GM18858 (cell line): ENCODE data around the gene RHOC.

Source experiments
- ATAC-seq: cut with Tn5 transposase; IDR thresholded peaks from one replicate; pipeline ENCODE4 v1.9.1; 2021; ENCODE audit not compliant: unreplicated experiment

The RHOC gene

DNA sequence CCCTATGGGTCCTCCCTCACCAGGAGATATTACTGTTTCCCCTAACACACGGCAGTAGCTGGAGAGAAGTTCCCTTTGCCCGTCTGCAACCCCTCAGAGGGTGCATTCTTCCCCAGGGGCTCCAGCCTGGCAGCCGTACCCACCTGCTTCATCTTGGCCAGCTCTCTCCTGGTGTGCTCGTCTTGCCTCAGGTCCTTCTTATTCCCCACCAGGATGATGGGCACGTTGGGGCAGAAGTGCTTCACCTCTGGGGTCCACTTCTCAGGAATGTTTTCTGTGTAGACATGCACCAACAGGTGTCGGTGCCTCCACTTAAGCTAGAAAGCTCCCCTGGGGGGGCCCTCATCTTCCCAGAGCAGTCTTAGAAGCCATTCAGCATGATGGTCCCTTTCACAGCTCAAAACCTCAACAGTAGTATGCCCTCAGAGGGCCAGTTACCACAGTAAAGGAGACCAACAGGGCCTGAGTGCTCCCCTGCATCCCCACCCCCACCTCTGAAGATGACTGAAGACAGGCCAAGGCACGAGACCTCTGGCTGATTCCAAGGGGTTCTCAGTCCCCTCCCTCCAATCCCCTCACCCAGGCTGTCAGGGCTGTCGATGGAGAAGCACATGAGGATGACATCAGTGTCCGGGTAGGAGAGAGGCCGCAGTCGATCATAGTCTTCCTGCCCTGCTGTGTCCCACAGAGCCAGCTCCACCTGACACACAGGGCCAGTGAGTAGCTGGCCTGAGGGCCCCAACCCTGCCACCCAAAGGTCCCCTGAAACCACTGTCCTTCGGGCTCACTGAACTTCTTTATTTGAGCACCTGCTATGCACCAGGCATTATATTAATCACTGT, 4.3 kb downstream of the RHOC start:
- ATAC-seq = no peak

DNA sequence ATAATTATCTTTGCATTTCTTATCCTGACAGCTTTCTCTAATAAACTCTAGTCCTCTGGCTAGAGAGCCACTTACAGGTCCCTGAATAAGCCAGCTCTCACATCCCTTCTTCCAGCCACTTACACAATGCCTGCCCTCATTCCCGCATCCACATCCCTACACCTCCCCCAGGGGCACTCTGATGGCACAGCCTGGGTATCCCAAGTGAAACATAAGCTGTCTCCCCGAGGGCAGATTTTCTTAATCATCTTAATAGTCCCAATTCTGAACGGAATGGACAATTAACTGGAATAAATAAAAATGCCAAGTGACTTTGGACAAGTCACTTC, 4.9 kb downstream of the RHOC start:
- no peak for ATAC-seq

DNA sequence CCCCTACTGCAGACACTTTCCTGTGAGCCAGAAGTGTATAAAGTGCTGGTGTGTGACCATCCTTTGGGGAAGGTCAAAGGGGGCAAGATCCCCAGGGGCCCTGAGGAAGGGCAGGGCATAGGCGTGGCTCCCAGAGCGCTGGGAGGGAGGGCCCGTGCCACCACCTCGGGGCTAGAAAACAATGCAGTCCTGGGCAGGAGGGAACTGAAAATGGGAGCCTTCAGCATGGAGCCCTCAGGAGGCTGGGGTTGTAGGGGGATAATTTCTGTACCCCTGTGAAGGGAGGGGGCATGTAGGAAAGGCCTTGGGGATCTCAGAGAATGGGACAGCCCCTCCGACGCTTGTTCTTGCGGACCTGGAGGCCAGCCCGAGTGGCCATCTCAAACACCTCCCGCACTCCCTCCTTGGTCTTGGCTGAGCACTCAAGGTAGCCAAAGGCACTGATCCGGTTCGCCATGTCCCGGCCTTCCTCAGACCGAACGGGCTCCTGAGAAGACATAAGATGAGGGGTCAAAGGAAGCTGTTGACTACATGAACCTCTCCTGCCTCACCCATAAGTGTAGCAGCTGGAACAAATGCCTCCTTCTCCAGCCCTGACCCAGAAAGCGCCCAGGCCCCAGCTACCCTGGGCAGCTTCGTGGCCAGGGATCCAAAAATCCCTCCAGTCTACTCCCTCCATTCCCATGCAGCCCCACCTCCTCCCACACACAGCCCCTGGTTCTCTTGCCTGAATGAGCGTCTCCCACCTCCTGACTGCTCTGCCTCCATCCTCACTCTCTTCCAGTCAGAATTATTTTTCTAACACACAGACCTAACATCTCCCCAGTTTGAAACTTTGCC, 5.5 kb downstream of the RHOC start:
- ATAC-seq = no peak

DNA sequence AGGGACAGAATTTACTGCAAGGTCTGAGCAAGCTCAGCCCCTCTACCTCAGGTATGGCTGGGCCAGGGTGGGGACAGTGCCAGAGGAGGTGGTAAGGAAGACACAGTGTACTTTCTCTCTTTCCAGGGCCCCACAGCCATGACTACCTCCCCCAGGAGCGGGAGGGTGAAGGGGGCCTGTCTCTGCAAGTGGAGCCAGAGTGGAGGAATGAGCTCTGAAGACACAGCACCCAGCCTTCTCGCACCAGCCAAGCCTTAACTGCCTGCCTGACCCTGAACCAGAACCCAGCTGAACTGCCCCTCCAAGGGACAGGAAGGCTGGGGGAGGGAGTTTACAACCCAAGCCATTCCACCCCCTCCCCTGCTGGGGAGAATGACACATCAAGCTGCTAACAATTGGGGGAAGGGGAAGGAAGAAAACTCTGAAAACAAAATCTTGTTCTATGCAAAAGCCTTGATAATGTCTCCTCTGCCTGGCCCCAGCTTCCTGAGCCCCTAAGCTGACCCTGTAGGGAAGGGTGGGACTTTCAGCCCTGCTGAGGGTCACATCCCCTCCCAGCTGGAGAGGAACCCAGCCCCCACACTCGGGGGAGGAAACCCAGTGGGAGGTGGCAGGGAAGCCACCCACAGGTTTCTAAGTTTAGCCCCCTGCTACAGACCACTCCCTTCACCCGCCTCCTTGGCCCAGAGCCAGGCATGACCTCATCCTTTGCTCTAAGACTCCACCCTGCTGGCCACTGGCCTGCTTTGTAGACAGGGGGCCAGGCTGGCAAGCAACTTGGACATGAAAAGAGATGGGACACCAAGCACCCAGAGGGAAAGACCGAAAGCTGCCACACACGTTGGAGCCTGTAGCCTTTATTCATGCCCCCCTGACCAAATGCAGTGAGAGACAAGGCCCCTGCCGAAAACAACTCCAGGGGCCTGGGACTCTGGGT, 6.4 kb downstream of the RHOC start:
- no peak for ATAC-seq

DNA sequence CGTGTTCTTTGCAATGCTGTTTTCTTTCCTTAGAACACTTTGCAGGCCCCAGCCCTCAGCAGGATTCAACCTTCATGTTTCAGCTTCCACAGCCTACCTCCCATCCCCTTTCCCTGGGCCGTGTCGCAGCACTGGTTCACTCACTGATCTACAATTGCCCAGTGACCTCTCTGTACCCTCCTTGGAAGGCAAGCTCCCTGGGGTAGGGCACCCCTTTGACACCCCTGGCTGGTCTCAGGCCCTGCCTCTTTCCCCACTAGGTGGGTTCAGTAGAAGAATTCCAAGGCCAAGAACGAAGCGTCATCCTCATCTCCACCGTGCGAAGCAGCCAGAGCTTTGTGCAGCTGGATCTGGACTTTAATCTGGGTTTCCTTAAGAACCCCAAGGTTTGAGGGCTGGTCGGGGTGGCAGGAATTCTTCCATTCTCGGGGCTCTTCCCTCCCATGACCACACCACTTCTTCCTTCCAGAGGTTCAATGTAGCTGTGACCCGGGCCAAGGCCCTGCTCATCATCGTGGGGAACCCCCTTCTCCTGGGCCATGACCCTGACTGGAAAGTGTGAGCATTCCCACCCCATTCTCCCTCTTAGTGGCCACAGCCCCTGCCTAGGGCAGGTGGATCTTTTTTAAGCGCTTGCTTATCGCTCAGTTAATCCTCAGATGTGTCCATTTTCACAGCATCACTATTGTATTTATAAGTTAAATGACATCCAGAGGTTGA, 7.3 kb downstream of the RHOC start:
- ATAC-seq = no peak

DNA sequence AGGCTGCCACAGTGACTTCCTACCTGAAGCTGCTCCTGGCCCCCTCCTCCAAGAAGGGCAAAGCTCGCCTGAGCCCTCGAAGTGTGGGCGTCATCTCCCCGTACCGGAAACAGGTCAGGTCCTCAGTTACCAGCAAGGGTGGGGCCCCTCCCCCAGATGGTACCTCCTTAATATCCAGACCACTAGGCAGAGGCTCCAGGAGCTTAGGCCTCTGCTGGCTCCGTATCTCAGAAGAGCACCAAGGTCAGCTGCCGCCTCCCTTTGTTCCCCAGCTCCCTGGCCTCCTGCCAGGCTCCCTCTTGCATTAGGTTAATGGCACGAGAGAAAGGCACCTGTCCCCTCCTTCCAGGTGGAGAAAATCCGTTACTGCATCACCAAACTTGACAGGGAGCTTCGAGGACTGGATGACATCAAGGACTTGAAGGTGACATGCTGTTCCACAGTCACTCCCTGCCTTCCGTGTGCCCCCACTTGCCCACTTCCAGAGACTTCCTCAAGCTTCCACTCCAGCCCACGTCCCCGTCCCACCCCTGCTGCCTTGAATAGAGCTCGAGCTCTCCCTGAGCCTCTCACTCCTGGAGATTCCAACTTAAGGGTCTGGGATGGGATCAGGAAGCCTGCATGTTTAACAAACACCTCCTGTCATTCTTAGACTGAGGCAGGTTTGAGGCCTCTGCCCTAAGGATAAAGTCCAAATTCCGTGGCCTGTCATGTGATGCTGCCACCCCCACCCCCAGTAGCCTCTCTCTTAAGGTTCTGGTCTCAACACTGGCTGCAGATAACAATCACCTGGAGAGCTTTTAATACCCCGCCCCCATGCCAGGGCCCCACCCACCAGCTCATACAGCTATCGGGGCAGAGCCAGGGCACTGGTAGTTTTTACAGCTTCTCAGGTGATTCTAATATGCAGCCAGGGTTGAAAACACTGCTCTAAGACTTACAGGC, 8.3 kb downstream of the RHOC start:
- ATAC-seq = no peak

DNA sequence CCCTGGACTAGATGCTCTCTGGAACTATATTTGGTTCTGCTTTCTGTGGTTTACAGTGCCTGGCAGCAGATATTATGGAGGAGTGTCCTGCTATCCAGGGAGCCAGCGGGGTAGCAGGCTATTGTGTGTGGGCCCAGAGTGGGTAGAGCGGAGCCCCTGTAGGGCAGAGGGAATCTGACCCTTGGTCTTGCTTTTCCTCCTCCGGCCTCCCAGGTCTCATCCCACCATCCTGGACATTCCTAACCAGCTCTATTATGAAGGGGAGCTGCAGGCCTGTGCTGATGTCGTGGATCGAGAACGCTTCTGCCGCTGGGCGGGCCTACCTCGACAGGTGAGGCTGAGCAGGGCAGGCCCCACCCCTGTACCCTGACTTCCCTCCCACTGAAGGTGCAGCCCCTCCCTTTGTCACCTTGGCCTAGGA, 9.1 kb downstream of the RHOC start:
- no peak for ATAC-seq

DNA sequence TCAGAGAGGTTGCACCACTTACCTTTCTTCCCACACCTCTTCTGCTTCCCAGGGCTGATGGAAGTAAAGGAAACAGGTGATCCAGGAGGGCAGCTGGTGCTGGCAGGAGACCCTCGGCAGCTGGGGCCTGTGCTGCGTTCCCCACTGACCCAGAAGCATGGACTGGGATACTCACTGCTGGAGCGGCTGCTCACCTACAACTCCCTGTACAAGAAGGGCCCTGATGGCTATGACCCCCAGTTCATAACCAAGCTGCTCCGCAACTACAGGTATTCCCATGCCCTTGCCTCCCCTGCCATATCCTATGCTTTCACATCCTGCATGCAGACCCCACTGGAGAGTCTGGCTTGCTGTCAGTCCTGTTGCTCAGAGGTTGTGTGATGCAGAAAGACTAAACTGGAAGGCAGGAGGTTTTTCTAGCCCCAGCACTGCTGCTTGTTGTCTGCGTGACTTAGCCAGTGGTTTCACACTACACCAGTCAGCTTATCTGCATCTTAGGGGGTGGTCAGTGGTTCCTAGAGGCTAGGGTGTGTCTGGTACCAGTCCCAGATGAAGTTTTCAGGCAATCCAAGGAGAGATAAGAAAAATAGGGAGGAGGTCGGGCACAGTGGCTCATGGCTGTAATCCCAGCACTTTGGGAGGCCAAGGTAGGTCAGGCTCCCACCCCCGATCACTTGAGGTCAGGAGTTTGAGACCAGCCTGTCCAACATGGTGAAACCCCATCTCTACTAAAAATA, 10.2 kb downstream of the RHOC start:
- no peak for ATAC-seq

DNA sequence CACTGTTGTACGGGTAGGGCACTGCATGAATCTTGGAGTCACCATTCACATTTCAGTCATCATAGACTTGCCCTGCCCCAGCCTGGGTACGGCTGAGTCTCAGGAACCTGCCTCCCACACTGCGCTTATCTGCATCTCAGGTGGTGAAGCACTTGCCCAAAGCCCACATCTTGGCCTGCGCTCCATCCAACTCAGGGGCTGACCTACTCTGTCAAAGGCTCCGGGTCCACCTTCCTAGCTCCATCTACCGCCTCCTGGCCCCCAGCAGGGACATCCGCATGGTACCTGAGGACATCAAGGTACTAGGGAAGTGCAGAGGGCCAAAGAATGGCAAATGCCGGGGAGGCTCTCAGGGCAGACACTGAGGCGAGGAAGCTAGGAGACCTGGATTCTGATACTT, 11.7 kb downstream of the RHOC start:
- ATAC-seq = no peak

DNA sequence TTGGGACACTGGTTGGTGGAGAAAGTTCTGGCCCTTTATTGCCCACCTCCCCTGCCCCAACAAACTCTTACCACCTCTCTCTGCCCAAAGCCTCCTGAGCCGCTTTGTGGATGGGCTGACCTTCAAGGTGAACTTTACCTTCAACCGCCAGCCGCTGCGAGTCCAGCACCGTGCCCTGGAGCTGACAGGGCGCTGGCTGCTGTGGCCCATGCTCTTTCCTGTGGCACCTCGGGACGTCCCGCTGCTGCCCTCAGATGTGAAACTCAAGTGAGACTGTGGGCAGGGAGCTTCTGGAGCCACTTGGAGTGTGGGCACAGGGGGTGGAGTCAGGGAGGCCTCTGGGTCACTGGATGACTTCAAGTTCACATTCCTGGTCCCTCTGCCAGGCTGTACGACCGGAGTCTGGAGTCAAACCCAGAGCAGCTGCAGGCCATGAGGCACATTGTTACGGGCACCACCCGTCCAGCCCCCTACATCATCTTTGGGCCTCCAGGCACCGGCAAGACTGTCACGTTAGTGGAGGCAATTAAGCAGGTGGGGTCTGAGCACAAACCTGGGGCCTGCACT, 12.5 kb downstream of the RHOC start:
- no peak for ATAC-seq

DNA sequence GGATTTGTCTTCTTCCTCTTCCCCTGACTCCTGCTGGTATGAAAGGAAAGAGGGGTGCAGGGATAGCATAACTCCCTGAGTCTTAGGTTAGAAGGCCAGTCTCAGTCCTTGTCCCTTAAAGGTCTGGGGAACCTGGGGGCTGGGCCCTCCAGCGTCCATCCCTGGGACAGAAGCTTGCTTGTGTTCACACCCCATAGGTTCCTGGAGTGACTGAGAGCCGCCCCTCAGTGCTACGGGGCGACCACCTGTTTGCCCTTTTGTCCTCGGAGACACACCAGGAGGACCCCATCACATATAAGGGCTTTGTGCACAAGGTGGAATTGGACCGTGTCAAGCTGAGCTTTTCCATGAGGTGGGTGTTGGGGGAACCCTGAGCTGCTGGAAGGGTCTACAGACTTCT, 13.1 kb downstream of the RHOC start:
- ATAC-seq = no peak

DNA sequence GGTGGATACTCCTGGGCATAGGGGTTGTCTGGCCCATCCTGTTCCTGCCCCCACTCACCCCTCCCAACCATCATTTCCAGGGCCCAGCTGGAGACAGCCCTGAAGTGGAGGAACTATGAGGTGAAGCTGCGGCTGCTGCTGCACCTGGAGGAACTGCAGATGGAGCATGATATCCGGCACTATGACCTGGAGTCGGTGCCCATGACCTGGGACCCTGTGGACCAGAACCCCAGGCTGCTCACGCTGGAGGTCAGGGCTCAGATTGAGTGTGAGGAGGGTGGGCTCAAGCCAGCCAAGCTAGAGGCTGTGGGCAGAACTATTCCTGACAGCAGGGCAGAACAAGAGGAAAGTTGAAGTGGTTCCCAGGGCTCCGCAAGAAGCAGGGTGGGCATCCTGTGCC, 14.2 kb downstream of the RHOC start:
- no peak for ATAC-seq

DNA sequence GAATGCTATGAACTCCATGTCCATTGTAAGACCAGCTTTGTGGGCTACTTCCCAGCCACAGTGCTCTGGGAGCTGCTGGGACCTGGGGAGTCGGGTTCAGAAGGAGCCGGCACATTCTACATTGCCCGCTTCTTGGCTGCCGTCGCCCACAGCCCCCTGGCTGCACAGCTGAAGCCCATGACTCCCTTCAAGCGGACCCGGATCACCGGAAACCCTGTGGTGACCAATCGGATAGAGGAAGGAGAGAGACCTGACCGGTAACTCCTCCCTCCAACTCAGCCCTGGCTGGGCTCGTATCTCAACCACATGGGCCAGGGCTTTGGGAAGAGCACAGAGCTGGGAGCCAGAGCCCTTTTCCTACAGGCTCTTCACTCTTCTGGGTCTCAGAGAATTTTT, 17.1 kb downstream of the RHOC start:
- no peak for ATAC-seq

DNA sequence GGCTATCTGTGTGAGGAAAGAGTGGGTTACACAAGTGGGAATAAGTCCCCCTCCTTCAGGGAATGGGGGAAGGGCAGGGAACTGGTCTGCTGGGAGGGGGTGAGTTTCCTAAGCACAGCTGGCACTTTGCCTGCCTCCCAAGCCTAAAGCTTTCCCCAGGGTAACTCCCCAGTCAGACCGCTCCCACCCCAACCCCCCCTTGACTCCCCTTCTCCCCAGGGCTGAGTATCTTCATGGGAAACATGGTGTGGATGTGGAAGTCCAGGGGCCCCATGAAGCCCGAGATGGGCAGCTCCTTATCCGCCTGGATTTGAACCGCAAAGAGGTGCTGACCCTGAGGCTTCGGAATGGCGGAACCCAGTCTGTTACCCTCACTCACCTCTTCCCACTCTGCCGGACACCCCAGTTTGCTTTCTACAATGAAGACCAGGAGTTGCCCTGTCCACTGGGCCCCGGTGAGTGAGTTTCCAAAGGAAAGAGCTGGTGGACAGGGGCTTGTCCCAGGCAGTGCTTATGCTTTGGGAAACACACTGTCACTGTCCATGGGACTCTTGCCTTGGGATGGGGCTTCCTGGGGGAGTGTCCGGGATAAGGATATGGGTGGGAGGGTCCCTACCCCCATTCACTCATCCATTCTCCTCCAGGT, 17.6 kb downstream of the RHOC start:
- ATAC-seq = no peak

DNA sequence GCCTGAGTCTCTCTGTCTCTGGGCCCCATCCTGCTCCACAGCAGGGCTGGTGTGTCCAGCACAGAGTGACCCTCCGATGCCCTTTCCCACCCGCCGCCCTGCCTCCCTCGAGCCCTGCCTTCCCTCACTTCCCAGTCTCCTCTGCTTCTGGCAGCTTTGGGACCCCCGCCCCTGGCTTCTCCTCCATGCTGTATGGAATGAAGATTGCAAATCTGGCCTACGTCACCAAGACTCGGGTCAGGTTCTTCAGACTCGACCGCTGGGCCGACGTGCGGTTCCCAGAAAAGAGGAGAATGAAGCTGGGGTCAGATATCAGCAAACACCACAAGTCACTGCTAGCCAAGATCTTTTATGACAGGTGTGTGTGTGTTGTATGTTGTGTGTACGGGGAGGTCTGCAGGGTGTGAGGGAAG, 18.1 kb downstream of the RHOC start:
- no peak for ATAC-seq

DNA sequence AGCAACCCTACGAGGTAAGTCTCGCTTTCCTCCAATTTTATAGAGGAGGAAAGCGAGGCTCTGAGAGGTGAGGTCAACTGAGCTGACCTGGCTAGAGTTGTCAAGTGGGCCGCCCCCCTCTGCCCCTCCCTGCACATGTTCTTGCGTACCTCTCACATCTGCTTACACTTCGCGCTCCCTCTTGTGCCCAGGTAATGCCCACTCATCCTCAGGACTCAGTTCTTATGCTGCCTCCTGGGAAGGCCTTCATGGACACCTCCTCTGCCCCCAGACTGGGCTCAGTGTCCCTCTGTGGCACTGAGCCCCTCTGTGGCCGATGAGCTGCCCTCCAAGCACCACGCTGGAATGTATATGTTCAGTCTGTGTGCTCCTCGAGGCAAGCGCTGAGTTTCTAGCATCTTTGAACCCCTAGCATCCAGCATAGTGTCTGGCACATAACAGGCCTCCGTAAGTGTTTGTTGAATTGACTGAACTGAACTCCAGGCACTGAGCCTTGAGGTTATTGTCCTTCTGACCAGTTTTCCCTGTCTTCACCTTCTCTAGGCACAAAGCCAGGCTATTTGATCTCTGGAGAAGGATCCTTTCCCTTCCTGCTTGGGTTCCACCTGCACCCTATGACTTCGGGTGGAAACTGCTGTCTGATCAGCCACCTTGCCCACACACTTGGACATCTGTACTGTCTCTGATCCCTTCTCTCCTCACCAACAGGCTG, 19.0 kb downstream of the RHOC start:
- ATAC-seq = no peak

DNA sequence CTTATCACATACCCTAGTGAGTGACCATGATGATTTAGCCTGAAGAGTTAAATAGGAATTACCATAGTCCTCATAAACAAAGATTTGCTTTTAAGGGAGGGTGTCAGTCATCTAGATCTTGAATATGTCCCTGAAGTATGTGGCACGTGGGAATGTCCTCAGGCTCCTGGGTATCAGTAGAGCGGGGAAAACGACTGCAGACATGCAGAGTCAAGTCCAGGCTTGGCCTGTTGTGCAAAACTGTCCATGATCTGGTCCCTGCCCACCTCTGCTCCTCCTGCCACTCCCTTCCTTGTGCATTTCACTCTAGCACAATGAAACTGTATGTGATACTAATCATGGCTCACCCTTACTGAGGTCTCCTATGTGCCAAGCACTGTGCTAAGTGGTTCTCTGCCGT, 19.6 kb downstream of the RHOC start:
- no peak for ATAC-seq
